H1 (cell line): Measurements from ENCODE around the gene ADSS1. TPM values are rescaled to one million over a fixed set of nuclear protein-coding genes. Genes with fewer than 3 reads are reported as not detected.

ENCODE experiments used
- CTCF ChIA-PET: fragments of 300-600 bp; sonication (Branson Sonifier 250); formaldehyde crosslinking; loops from one replicate; lab custom pipeline; 2021; ENCODE audit not compliant: partially characterized antibody; lab: Charles Lee
- POLR2A ChIA-PET: fragments of 300-600 bp; sonication (Branson Sonifier 250); formaldehyde crosslinking; loops from one replicate; lab custom pipeline; 2021; ENCODE audit warnings: inconsistent platforms; ENCODE audit not compliant: partially characterized antibody; lab: Charles Lee
- DNase-seq, 2 experiments: peaks; one replicate each; pipeline versions ENCODE4 v3.0.0 to v3.0.0-alpha.2; 2010 to 2022; ENCODE audit warnings: low spot score in 2 of 2, low read depth in 1 of 2, mixed read lengths in 1 of 2
- FAIRE-seq: peaks from 2 replicates; lab custom pipeline; 2011; peaks lifted over from hg19 to GRCh38; lab: Jason Lieb, UNC
- H2AFZ ChIP-seq: 2 replicates; pipeline ENCODE4 v1.8.1; 2012; ENCODE audit warnings: low read length, inconsistent platforms
- H2AK5ac ChIP-seq: 2 replicates; pipeline ENCODE4 v1.6.1; 2013; ENCODE audit warnings: low read depth, low read length
- H2BK120ac ChIP-seq: replicated peaks from 2 replicates; pipeline ENCODE3; 2013; ENCODE audit warnings: low read depth, low read length, inconsistent platforms
- H2BK12ac ChIP-seq: 2 replicates; pipeline ENCODE4 v1.6.1; 2013; ENCODE audit warnings: low read depth, low read length
- H2BK15ac ChIP-seq: 2 replicates; pipeline ENCODE4 v1.6.1; 2013; ENCODE audit warnings: low read length
- H2BK20ac ChIP-seq: 2 replicates; pipeline ENCODE4 v1.6.1; 2013; ENCODE audit warnings: low read length
- H2BK5ac ChIP-seq: 2 replicates; pipeline ENCODE4 v1.6.1; 2013; ENCODE audit warnings: low read depth, low read length
- H3K14ac ChIP-seq: 2 replicates; pipeline ENCODE4 v1.6.1; 2013; ENCODE audit warnings: inconsistent platforms; ENCODE audit not compliant: insufficient read length
- H3K18ac ChIP-seq: 2 replicates; pipeline ENCODE4 v1.6.1; 2013; ENCODE audit warnings: low read length; ENCODE audit errors: extremely low read depth
- H3K23ac ChIP-seq: 2 replicates; pipeline ENCODE4 v1.6.1; 2013; ENCODE audit warnings: inconsistent platforms; ENCODE audit not compliant: insufficient read length
- H3K23me2 ChIP-seq: 2 replicates; pipeline ENCODE4 v1.6.1; 2013; ENCODE audit warnings: low read depth, low read length
- H3K27ac ChIP-seq: 2 replicates; pipeline ENCODE4 v1.6.1; 2011; ENCODE audit warnings: low read depth, low read length, inconsistent platforms
- H3K27me3 ChIP-seq, 4 experiments: replicated peaks in 1 of 4; 1 replicate in 1 of 4; 2 replicates in 3 of 4; pipeline versions ENCODE4 v1.6.1 to v1.8.1; 2011 to 2013; ENCODE audit warnings: low read length in 3 of 4, mild to moderate bottlenecking in 3 of 4, inconsistent platforms in 2 of 4, mixed read lengths in 2 of 4, moderate library complexity in 1 of 4; ENCODE audit not compliant: control insufficient read depth in 3 of 4, insufficient read depth in 3 of 4; ENCODE audit errors: extremely low read depth in 1 of 4
- H3K36me3 ChIP-seq, 4 experiments: 2 replicates each; pipeline versions ENCODE4 v1.6.1 to v1.8.1; 2011 to 2013; ENCODE audit warnings: mild to moderate bottlenecking in 4 of 4, low read length in 3 of 4, moderate library complexity in 2 of 4, control low read depth in 1 of 4, inconsistent platforms in 1 of 4; ENCODE audit not compliant: insufficient read depth in 4 of 4, control insufficient read depth in 2 of 4
- H3K4ac ChIP-seq: replicated peaks from 2 replicates; pipeline ENCODE3; 2013; ENCODE audit warnings: low read length, low read depth, mixed read lengths, inconsistent platforms; ENCODE audit not compliant: insufficient read length
- H3K4me1 ChIP-seq, 4 experiments: replicated peaks in 1 of 4; 1 replicate in 1 of 4; 2 replicates in 3 of 4; pipeline versions ENCODE4 v1.6.1 to v1.8.1; 2011 to 2013; ENCODE audit warnings: low read length in 3 of 4, inconsistent platforms in 2 of 4, mixed read lengths in 1 of 4; ENCODE audit not compliant: insufficient read depth in 4 of 4, control insufficient read depth in 3 of 4
- H3K4me2 ChIP-seq, 2 experiments: 2 replicates each; pipeline versions ENCODE4 v1.6.1 to v1.8.1; 2011 to 2013; ENCODE audit warnings: low read depth in 2 of 2, low read length in 2 of 2, control low read depth in 1 of 2, inconsistent platforms in 1 of 2, mild to moderate bottlenecking in 1 of 2; ENCODE audit not compliant: insufficient read depth in 1 of 2
- H3K4me3 ChIP-seq, 4 experiments: fragments of 200-600, 300-600 bp in 1 of 4; sonication (generic), shearing (Covaris generic), sonication (Bioruptor Twin) in 1 of 4; 2 replicates each; pipeline versions ENCODE4 v1.5.1 to v1.8.1; 2011 to 2016; ENCODE audit warnings: low read length in 4 of 4, low read depth in 3 of 4, control low read depth in 2 of 4, inconsistent platforms in 2 of 4, mild to moderate bottlenecking in 2 of 4, mixed read lengths in 1 of 4, moderate library complexity in 1 of 4; ENCODE audit not compliant: insufficient read depth in 2 of 4; ENCODE audit errors: extremely low read depth in 1 of 4
- H3K56ac ChIP-seq: replicated peaks from 2 replicates; pipeline ENCODE3; 2013; ENCODE audit warnings: low read depth, mild to moderate bottlenecking, mixed read lengths, low read length, inconsistent platforms; ENCODE audit not compliant: insufficient read length
- H3K79me1 ChIP-seq: 2 replicates; pipeline ENCODE4 v1.6.1; 2013; ENCODE audit warnings: low read depth, low read length, control low read depth
- H3K79me2 ChIP-seq, 2 experiments: 2 replicates each; pipeline versions ENCODE4 v1.6.1 to v1.8.1; 2012 to 2013; ENCODE audit warnings: low read length in 2 of 2, mild to moderate bottlenecking in 2 of 2, inconsistent platforms in 1 of 2; ENCODE audit not compliant: insufficient read depth in 2 of 2, control insufficient read depth in 1 of 2
- H3K9ac ChIP-seq, 4 experiments: replicated peaks in 1 of 4; 1 replicate in 1 of 4; 2 replicates in 3 of 4; pipeline versions ENCODE4 v1.6.1 to v1.8.1; 2011 to 2013; ENCODE audit warnings: low read depth in 3 of 4, low read length in 3 of 4, control low read depth in 2 of 4, mild to moderate bottlenecking in 2 of 4, moderate library complexity in 2 of 4, inconsistent platforms in 1 of 4; ENCODE audit errors: extremely low read depth in 1 of 4
- H3K9me3 ChIP-seq, 2 experiments: 2 replicates each; pipeline versions ENCODE4 v1.6.1 to v1.8.1; 2012 to 2013; ENCODE audit warnings: mild to moderate bottlenecking in 2 of 2, moderate library complexity in 2 of 2, control low read depth in 1 of 2, inconsistent platforms in 1 of 2, low read depth in 1 of 2, low read length in 1 of 2, mixed read lengths in 1 of 2; ENCODE audit not compliant: insufficient read depth in 2 of 2
- H4K20me1 ChIP-seq, 2 experiments: replicated peaks in 1 of 2; 2 replicates each; pipeline versions ENCODE3 to v1.8.1; 2011 to 2013; ENCODE audit warnings: inconsistent platforms in 2 of 2, low read length in 2 of 2, mild to moderate bottlenecking in 1 of 2; ENCODE audit not compliant: insufficient read depth in 2 of 2, control insufficient read depth in 1 of 2
- H4K5ac ChIP-seq: 2 replicates; pipeline ENCODE4 v1.6.1; 2013; ENCODE audit warnings: low read length, low read depth, mixed read lengths, inconsistent platforms; ENCODE audit not compliant: insufficient read length
- H4K8ac ChIP-seq: 2 replicates; pipeline ENCODE4 v1.8.0; 2013; ENCODE audit warnings: mild to moderate bottlenecking, moderate library complexity, low read length, inconsistent platforms; ENCODE audit not compliant: insufficient read depth; ENCODE audit errors: extremely low read depth
- H4K91ac ChIP-seq: replicated peaks from 2 replicates; pipeline ENCODE3; 2013; ENCODE audit warnings: low read length, mixed read lengths, inconsistent platforms; ENCODE audit not compliant: insufficient read length
- BACH1 ChIP-seq: IDR thresholded peaks from 2 replicates; pipeline ENCODE4 v1.6.1; 2012; ENCODE audit warnings: low read length, improper control_type of control experiment
- PHF8 ChIP-seq: fragments of 200-600 bp; sonication (generic); conservative IDR thresholded peaks from 2 replicates; pipeline ENCODE4 v1.7.1; 2012; ENCODE audit warnings: low read depth, mild to moderate bottlenecking, inconsistent platforms, low read length, moderate library complexity
- RNF2 ChIP-seq: fragments of 200-900, 300-1000 bp; sonication (generic); IDR thresholded peaks from 2 replicates; pipeline ENCODE4 v1.7.1; 2016; ENCODE audit warnings: borderline replicate concordance, low read depth, mild to moderate bottlenecking, antibody characterized with exemption, low read length; ENCODE audit not compliant: poor library complexity, severe bottlenecking; ENCODE audit errors: missing control alignments
- SIX5 ChIP-seq: IDR thresholded peaks from 2 replicates; pipeline ENCODE4 v1.6.1; 2011; ENCODE audit warnings: mild to moderate bottlenecking, low read depth, low read length
- SP1 ChIP-seq: IDR thresholded peaks from 2 replicates; pipeline ENCODE4 v1.6.1; 2011; ENCODE audit warnings: low read depth, low read length
- WGBS, 2 experiments: shearing (Covaris generic) in 1 of 2; methylation state at CpG; one replicate each; pipeline versions ENCODE4 v1.1.6 to v1.1.7; 2013 to 2015; ENCODE audit warnings: low lambda C conversion rate in 2 of 2, mixed read lengths in 2 of 2, inconsistent platforms in 1 of 2, low coverage in 1 of 2, missing lambda C conversion rate in 1 of 2; ENCODE audit not compliant: insufficient replicate concordance in 2 of 2, insufficient coverage in 1 of 2, insufficient read length in 1 of 2; ENCODE audit errors: extremely low coverage in 1 of 2, missing lambda C conversion rate in 1 of 2; 5-methylcytosine and 5-hydroxymethylcytosine counted together
- polyA plus RNA-seq, 7 experiments: library from polyadenylated mRNA; depleted of rRNA in 3 of 7; stranded (reverse) in 5 of 7; unstranded in 2 of 7; fragments of >200 nt in 5 of 7; fragments of 200-250 nt in 2 of 7; gene quantifications; 1 replicate in 5 of 7; 2 replicates in 1 of 7; 4 replicates in 1 of 7; pipeline versions ENCODE4 v1.2.1 to v1.2.3, GENCODE V29; 2011 to 2013; ENCODE audit warnings: missing spikeins in 2 of 7, mixed read lengths in 2 of 7
- total RNA-seq: library from RNA; stranded (reverse); fragmentation: NEBNext Ultra II Directional; extraction: Animal tissue kit (Norgen Biotek cat#: 25700); gene quantifications from 2 replicates; pipeline ENCODE4 v1.2.1, GENCODE V29; 2021

ADSS1 gene
- total and polyA plus RNA-seq, 2 of the 8 experiments (the other 6 are each of a cell fraction or from before 2014, with no cell fraction given) = 7.1 to 7.9 TPM

DNA sequence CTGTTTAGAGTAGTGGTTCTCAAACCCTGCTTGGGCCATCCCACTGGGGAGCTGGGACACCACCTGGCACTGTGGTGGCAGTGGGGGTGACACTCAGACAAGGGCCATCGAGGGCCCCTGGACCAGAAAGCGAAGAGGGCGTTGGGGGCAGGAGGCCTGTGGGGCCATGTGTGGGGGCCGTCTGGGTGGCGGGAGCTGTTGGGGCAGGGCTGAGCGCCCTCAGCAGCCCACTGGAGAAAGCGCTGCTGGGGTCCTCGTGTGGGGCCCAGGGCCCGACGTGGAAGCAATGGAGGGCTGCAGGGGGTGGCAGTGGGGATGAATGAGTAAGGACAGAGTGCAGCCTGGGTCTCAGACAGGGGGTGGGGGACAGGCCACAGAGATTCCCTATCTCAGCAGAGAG lies 5.9 kb upstream of the ADSS1 start:
- no peak overlapping the region for H4K5ac ChIP-seq
- no peak overlapping the region for H2AK5ac ChIP-seq
- no peak overlapping the region for H4K91ac ChIP-seq
- H3K27me3 ChIP-seq = no peaks in the 10 kb centered on the region
- H3K9ac ChIP-seq = no peak overlapping the region
- no peak overlapping the region for H2BK5ac ChIP-seq
- no peak overlapping the region for H3K56ac ChIP-seq
- no peak overlapping the region for H3K4me2 ChIP-seq
- DNase-seq (no peak), FAIRE-seq (no peak)
- no peaks in the 10 kb centered on the region for H3K9me3 ChIP-seq
- peak overlapping the region; percentile 38; the same call in 1 of the 2 replicates for H4K8ac ChIP-seq
- H3K4ac ChIP-seq = no peak overlapping the region
- peaks cover 0 to 4% of the 10 kb centered on the region in 2 experiments for H4K20me1 ChIP-seq
- no peak overlapping the region for H3K27ac ChIP-seq
- H2BK12ac ChIP-seq = no peak overlapping the region
- no peak overlapping the region for H2BK120ac ChIP-seq
- H3K14ac ChIP-seq = no peak overlapping the region
- H3K18ac ChIP-seq = no peak overlapping the region
- WGBS, 2 experiments = 90% methylated on average over 7 of the region's 10 CpGs; no CpG with 5 or more reads in 1 of the 2 experiments
- H3K4me1 ChIP-seq = peaks cover 0 to 4% (median 2%) of the 10 kb centered on the region in 4 experiments; a peak in 3 of 7 replicates
- TF ChIP-seq SP1 = no peak
- no peak for TF ChIP-seq BACH1
- TF ChIP-seq PHF8 = no peak
- no peak for TF ChIP-seq RNF2
- TF ChIP-seq SIX5 = no peak
- H3K79me1 ChIP-seq = no peaks in the 10 kb centered on the region
- H3K23me2 ChIP-seq = no peaks in the 10 kb centered on the region; the same call in 1 of the 2 replicates
- no peak overlapping the region for H2BK20ac ChIP-seq
- ChIA-PET CTCF (interaction anchor here (1.8 kb wide), 1 partner anchor 13 kb away, joined by 4 read pairs; no protein-coding TSS in a partner anchor), POLR2A (interaction anchor here (0.7 to 1.7 kb wide), 2 partner anchors 10 to 31 kb away, joined by 3 to 4 read pairs; no protein-coding TSS in a partner anchor)
- peaks cover 0 to 21% (median 2%) of the 10 kb centered on the region in 4 experiments; a peak in 2 of 8 replicates for H3K36me3 ChIP-seq
- H2AFZ ChIP-seq = no peak overlapping the region
- no peak overlapping the region for H3K23ac ChIP-seq
- H2BK15ac ChIP-seq = no peak overlapping the region
- no peaks in the 10 kb centered on the region for H3K79me2 ChIP-seq
- no peak overlapping the region for H3K4me3 ChIP-seq
